NCI-H2196 treated with DMSO at 0.1 percent for 48 hours (cell line): ENCODE results near the gene MAN1B1.
"Not testable (repeated sequence)": the region's sequence is repeated elsewhere in the genome, so short reads cannot be mapped to it uniquely, and the experiment has no call there.

Source experiments
- DNase-seq: peaks from one replicate; lab custom pipeline; 2025; ENCODE audit not compliant: unreplicated experiment; lab: John Stamatoyannopoulos, UW

MAN1B1 gene

GRCh38 chr9:137052293-137052692, 34.5 kb upstream of the MAN1B1 start:
- DNase-seq: no peak

- DNase-seq: no peak
Measured at GRCh38 chr9:137052998-137053943, 33.5 kb upstream of the MAN1B1 start.

- DNase-seq: peak; percentile 55
Measured at GRCh38 chr9:137053944-137054931, 32.5 kb upstream of the MAN1B1 start, which contains the start of gene ENTPD2. TSS of gene ENTPD2 (minus strand) at chr9:137054061. CDS start at chr9:137053997, 64 bp downstream.

GRCh38 chr9:137054932-137055384, 31.8 kb upstream of the MAN1B1 start:
- no peak for DNase-seq

- DNase-seq: peak; percentile 82
Measured at GRCh38 chr9:137055385-137056364, 31.1 kb upstream of the MAN1B1 start.

GRCh38 chr9:137056739-137057415, 29.9 kb upstream of the MAN1B1 start:
- no peak for DNase-seq

- DNase-seq: peak; percentile 71
Measured at GRCh38 chr9:137057545-137057944, 29.2 kb upstream of the MAN1B1 start.

- DNase-seq: no peak
Measured at GRCh38 chr9:137058521-137059234, 28.1 kb upstream of the MAN1B1 start.

- no peak for DNase-seq
Measured at GRCh38 chr9:137062384-137062783, 24.4 kb upstream of the MAN1B1 start.

GRCh38 chr9:137062798-137063197, 24.0 kb upstream of the MAN1B1 start:
- not testable (repeated sequence) for DNase-seq

- DNase-seq: no peak
Measured at GRCh38 chr9:137063311-137064026, 23.3 kb upstream of the MAN1B1 start.

GRCh38 chr9:137064027-137064879, 22.5 kb upstream of the MAN1B1 start:
- DNase-seq: peak; percentile 40

GRCh38 chr9:137064880-137065164, 22.0 kb upstream of the MAN1B1 start:
- DNase-seq: no peak

- no peak for DNase-seq
Measured at GRCh38 chr9:137065336-137065967, 21.3 kb upstream of the MAN1B1 start.

- DNase-seq: no peak
Measured at GRCh38 chr9:137066096-137066861, 20.5 kb upstream of the MAN1B1 start.

- peak; percentile 73 for DNase-seq
Measured at GRCh38 chr9:137067860-137068538, 18.8 kb upstream of the MAN1B1 start.
